ENCODE measurements around the gene ZNF329.

DNA sequence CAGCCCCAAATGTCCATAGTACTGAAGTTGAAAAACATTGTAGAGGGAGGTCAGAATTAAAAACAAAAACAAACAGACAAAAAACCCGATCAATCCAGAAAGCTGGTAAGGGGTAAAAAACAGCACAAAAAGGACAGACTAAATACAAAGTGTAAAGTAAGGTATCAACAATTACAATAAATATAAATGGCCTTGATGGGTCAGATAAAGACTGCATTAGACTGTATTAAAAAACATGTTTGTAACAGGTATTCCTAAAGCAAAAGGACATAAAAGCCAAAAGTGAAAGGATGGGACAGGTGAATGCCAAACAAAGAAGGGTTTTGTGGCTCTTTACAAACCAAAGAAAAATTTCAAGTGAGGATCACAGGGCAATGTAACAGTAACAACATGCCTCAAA, 16.3 kb downstream of the ZNF329 start:
- TF ChIP-seq CEBPB (IDR thresholded peaks at IDR 0.05; ENCODE audit: low read depth) = no peak
- no peak for TF ChIP-seq TCF7L2 (IDR thresholded peaks at IDR 0.05; ENCODE audit: borderline replicate concordance, extremely low read depth, insufficient read depth, insufficient read length)
- TF ChIP-seq, protein P1, sequence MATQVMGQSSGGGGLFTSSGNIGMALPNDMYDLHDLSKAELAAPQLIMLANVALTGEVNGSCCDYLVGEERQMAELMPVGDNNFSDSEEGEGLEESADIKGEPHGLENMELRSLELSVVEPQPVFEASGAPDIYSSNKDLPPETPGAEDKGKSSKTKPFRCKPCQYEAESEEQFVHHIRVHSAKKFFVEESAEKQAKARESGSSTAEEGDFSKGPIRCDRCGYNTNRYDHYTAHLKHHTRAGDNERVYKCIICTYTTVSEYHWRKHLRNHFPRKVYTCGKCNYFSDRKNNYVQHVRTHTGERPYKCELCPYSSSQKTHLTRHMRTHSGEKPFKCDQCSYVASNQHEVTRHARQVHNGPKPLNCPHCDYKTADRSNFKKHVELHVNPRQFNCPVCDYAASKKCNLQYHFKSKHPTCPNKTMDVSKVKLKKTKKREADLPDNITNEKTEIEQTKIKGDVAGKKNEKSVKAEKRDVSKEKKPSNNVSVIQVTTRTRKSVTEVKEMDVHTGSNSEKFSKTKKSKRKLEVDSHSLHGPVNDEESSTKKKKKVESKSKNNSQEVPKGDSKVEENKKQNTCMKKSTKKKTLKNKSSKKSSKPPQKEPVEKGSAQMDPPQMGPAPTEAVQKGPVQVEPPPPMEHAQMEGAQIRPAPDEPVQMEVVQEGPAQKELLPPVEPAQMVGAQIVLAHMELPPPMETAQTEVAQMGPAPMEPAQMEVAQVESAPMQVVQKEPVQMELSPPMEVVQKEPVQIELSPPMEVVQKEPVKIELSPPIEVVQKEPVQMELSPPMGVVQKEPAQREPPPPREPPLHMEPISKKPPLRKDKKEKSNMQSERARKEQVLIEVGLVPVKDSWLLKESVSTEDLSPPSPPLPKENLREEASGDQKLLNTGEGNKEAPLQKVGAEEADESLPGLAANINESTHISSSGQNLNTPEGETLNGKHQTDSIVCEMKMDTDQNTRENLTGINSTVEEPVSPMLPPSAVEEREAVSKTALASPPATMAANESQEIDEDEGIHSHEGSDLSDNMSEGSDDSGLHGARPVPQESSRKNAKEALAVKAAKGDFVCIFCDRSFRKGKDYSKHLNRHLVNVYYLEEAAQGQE (IDR thresholded peaks at IDR 0.05; ENCODE audit: low read depth) = no peak
- TF ChIP-seq ZNF274 (IDR thresholded peaks at IDR 0.05; ENCODE audit: low read depth, low read length) = no peak
- no peak for TF ChIP-seq JUND (IDR thresholded peaks at IDR 0.05)
- no peak for TF ChIP-seq EZH2 (IDR thresholded peaks at IDR 0.05)
- TF ChIP-seq, protein P2, sequence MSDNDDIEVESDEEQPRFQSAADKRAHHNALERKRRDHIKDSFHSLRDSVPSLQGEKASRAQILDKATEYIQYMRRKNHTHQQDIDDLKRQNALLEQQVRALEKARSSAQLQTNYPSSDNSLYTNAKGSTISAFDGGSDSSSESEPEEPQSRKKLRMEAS (IDR thresholded peaks at IDR 0.05) = no peak
